ENCODE data around the gene WASL.
"Not testable (repeated sequence)": the region's sequence is repeated elsewhere in the genome, so short reads cannot be mapped to it uniquely, and the experiment has no call there.

The WASL gene

DNA sequence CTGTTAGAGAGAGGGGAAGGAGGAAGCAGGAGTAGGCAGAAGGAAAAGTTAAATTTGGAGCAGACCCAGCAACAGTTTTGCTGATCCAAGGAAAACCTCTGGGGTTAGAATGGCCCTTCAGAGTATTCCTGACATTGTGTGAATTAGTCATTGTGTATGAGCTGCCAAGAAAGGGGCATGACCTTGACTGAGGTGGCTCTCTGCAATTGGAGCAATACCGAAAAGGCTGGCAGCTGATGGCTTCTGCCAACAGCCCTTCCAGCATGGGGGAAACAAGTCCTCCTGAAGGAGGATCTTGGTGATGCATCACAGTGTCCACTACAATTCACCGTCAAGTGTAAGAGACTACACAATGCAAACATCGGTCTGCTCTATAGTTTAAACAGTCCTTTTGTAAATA, 20.6 kb upstream of the WASL start:
- no peak for DNase-seq (ENCODE audit: low read depth)

GRCh38 chr7:123768493-123768892, 19.7 kb upstream of the WASL start:
- DNase-seq (ENCODE audit: low read depth) = no peak

GRCh38 chr7:123763191-123763661, 14.4 kb upstream of the WASL start:
- no peak for DNase-seq (ENCODE audit: low read depth)

DNA sequence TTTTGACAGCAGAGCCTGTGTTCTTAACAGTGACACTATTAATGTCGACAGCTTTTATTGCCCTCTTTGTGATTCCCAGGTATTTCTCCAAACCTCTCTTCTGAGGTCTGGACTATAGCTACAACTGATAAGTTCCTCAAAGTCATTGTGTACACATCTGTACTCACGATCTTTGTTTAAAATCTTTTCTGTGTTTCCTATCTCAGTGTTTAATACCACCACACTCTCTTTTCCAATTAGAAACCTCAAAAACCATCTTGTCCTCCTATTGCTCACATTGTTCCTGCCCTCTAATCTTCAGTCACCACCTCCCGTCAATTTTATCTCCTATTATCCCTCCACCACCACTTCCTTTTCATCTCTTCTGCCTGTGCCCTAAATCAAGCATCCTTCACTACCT, 12.9 kb upstream of the WASL start:
- DNase-seq (ENCODE audit: low read depth) = no peak

DNA sequence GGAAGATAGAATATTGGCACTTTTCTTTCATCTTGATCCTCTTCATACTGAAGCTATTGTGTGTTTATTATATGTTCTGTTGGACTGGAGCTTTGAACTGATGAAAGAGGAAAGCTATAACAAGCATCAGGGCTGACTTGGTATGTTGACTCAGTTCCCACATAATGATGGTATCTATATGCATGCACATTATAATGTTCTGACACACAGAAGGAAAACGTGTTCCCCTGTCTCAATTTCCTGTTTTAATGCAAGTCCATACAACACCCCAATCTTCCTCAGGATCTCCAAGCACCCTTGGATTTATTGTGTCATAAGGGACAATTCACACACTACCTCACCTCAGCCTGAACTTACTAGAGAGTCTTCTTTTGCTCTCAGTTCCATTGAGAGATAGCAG, 8.3 kb upstream of the WASL start:
- no peak for DNase-seq (ENCODE audit: low read depth)

DNA sequence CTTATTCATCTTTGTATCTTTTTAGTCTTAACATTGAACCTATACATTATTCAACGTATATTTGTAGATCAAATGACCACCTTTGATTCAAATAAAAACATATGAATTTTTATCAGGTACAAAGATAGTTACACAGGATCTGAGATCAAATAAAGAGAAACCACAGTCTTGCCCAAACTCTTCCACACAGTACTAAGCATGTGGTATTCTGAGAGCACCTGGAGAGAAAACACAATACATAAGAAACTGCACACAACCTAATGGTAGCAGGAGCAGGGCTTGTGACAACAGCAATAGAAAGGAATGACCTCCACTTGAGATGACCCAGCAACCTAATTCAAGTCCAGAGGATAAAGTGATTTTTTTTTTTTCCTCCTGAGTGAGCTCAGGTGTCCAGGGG, 6.5 kb upstream of the WASL start:
- no peak for DNase-seq (ENCODE audit: low read depth)

DNA sequence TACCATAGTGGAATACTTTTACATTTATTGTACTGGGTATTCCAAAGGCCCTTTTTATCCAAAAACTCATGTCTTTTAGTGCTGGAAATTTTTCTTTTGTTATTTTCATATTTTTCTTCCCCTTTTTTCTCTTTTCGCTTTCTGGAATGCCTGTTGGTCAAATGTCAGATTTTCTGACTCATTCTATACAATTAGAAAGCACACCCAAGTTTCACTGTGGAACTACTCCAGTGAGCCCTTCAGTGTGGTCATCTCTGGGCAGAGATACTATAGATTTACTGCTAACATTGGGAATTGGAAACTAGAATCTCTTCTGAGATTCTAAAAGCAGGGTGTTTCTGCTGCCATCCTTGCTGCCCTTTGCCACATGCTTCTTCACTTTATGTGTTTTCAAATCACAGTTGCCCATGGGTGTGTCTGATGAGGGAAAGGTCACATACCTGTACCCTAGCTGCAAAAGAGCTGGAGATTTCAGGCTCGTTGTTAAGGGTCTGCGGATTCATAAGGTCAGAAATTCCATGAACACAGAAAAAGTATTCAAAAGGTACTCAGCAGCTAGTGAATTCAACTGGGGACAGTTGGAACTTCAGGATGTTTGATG, 5.6 kb upstream of the WASL start:
- DNase-seq (ENCODE audit: low read depth) = no peak

GRCh38 chr7:123752534-123752933, 3.7 kb upstream of the WASL start:
- no peak for DNase-seq (ENCODE audit: low read depth)

- no peak for DNase-seq (ENCODE audit: low read depth)
Observed at GRCh38 chr7:123751821-123752220, 3.0 kb upstream of the WASL start.

DNA sequence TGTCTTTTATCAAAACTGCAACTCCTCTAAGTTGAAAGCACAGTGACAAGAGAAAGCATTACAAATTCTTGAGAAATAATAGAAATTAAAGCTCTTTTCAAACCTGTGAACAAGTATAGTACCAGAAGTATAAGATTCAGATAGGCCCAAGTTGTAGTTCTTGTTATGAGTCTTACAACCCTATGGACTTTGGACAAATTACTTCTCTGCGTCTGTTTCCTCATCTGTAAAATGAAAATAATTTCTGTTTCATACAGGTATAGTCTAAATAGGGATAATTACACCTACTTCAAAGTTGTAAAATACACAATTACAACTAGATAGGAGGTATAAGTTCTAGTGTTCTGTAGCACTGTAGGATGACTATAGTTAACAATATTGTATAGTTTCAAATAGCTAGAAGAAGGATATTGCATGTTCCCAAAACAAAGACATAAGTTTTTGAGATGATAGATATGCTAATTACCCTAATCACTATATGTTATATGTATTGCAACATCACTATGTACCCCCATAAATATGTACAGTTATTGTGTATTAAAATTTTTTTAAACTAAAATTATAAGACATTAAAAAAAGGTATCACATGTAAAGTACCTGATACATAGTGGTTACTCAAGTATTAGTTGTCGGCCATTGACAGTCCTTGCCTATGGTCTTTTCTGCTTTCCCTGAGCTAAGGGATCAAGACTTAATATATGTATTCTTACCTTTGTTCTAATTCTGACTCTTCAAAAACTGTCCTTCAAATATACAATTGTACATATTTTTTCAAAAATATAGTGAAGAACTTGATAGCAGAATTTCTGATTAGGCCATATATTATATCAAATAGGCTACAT, 1.8 kb upstream of the WASL start:
- DNase-seq (ENCODE audit: low read depth) = no peak

DNA sequence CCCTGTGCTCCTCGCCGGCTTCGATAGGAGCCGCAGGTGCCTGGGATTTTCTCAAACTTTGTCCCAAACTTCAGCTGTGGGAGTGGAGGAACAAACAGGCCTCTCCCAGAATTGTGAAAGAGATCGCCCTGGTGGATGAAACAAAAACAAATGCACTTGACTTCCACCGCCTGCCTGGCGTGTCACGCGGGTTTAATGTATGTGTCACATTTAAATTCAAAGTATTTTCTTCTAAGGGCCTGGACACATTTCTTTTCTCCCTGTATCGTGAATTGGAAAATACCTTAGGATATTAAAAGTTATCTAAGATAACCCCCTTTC, 694 bp upstream of the WASL start:
- peak; percentile 60 for DNase-seq (ENCODE audit: low read depth)

DNA sequence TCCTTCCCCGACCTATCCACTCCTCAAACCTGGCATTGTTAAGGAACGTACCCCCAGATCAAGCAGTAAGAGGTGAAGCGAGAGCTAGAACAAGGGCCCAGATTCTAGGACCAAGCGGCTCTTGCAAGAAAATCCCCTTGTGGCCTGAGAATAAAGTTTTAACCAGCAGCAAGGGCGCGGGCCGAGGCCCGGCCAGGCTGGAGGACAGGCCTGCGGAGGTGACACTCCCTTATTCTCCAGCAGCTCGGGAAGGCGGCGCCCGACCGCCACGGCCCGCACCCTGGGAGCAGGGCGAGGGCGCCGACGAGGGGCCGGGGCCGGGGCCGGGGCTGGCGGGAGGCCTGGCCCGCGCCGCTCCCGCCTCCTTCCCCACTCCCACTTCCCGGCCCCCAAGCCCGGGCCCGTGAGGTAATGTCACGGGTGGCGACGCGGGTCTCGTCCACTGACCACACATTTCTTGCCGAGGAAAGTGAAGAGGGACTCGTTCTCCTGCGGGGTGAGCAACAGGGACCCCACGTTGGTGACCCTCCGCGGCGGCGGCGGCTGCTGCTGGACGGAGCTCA, 551 bp downstream of the WASL start:
- no peak for DNase-seq (ENCODE audit: low read depth)

DNA sequence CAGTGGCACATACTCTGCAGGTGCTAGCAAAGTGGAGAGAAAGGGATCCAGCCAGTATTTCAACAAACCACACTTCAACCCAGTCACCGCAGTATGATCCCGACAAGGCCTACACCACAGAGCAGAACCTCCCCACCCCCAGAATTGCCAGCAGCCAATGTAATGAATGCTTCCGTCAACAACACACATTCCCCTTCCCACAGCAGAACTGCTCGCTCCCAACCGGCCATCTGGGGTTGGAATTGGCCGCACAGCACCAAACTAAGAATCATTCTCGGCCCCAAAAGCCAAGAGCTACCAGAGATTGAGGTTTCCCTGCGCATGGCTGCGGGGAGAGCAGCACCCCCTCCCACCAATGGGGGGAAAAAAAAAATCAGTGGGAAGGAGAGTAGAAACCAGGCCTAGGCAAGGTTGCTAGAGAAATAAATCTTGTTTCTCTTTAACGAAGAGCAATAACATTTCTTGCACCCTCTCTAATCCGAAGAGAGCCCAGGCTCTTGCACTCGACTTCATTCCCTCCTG, 1.1 kb downstream of the WASL start:
- no peak for DNase-seq (ENCODE audit: low read depth)

GRCh38 chr7:123746931-123747488, 1.8 kb downstream of the WASL start:
- no peak for DNase-seq (ENCODE audit: low read depth)

DNA sequence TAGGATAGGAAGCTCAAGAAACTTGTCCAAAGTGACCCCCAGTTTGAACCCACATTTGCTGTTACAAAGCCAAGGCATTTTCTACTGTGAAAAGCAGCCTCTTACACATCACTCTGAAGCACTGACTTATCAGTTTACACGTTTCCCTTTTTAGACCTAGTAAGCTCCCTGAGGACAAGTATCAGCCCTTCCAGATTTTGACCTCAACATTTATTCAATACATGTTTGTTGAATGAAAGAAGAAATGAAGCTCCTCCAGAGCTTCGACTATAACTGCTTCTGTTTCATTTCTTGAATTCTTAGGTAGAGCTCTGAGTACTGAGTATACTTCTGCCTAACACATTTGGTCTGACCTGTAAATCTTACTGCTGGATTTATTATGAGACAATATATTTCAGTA, 2.7 kb downstream of the WASL start:
- no peak for DNase-seq (ENCODE audit: low read depth)

DNA sequence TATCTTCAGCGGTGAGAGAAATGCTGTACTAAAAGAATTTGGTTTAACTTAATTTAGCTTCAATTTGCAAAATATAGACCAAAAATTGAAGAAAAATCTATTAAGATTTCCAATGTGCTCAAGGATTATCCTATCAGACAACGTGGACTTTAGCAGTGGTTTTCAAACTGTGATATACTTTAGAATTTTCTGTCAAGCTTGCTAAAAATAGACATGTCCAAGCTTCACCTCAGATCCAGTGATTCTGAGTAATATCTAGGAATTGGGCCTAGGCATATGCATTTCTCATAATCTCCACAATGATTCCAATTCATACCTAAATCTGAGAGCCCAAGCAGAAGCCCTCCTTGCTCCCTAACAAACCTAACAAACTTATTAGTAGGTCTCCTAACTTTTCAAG, 3.4 kb downstream of the WASL start:
- no peak for DNase-seq (ENCODE audit: low read depth)

GRCh38 chr7:123744416-123744815, 4.4 kb downstream of the WASL start:
- no peak for DNase-seq (ENCODE audit: low read depth)

- DNase-seq (ENCODE audit: low read depth) = no peak
Observed at GRCh38 chr7:123741940-123742339, 6.9 kb downstream of the WASL start.

GRCh38 chr7:123738808-123739207, 10.0 kb downstream of the WASL start:
- DNase-seq (ENCODE audit: low read depth) = no peak

GRCh38 chr7:123738356-123738755, 10.4 kb downstream of the WASL start:
- no peak for DNase-seq (ENCODE audit: low read depth)

DNA sequence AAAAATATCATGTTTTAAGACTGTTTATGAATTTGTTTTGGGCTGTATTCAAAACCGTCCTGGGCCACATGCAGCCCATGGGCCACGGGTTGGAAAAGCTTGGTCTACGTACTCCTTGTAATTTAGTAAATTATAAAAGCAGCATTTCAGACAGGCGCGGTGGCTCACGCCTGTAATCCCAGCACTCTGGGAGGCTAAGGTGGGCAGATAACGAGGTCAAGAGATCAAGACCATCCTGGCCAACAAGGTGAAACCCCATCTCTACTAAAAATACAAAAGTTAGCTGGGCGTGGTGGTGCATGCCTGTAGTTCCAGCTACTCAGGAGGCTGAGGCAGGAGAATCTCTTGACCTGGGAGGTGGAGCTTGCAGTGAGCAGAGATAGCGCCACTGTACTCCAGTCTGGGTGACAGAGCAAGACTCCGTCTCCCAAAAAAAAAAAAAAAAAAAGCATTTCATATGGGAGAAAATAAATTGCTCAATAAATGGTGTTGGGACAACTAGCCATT, 11.6 kb downstream of the WASL start:
- not testable (repeated sequence) for DNase-seq (ENCODE audit: low read depth)

- no peak for DNase-seq (ENCODE audit: low read depth)
Observed at GRCh38 chr7:123735539-123735938, 13.3 kb downstream of the WASL start.

GRCh38 chr7:123734498-123734897, 14.3 kb downstream of the WASL start:
- no peak for DNase-seq (ENCODE audit: low read depth)
